Skeletal muscle satellite cell (primary cell): ENCODE measurements around the gene CTSW.

ENCODE experiments used
- H3K27me3 ChIP-seq: 2 replicates; pipeline ENCODE4 v1.7.0; 2013; ENCODE audit warnings: low read length; ENCODE audit not compliant: control insufficient read depth, insufficient read depth
- H3K36me3 ChIP-seq: 2 replicates; pipeline ENCODE4 v1.7.0; 2013; ENCODE audit warnings: mild to moderate bottlenecking, control low read depth, low read length; ENCODE audit not compliant: insufficient read depth
- H3K4me1 ChIP-seq: 2 replicates; pipeline ENCODE4 v1.7.0; 2013; ENCODE audit warnings: low read length; ENCODE audit not compliant: control insufficient read depth, insufficient read depth
- H3K4me2 ChIP-seq: 2 replicates; pipeline ENCODE4 v1.7.0; 2013; ENCODE audit warnings: mild to moderate bottlenecking, low read length
- H3K4me3 ChIP-seq: 2 replicates; pipeline ENCODE4 v1.7.0; 2013; ENCODE audit warnings: low read length
- H3K9ac ChIP-seq: 2 replicates; pipeline ENCODE4 v1.7.0; 2013; ENCODE audit warnings: mild to moderate bottlenecking, low read depth, low read length, moderate library complexity
- H3K9me3 ChIP-seq: replicated peaks from 2 replicates; pipeline ENCODE4 v1.7.0; 2013; ENCODE audit warnings: mild to moderate bottlenecking, control low read depth, low read length

CTSW gene

DNA sequence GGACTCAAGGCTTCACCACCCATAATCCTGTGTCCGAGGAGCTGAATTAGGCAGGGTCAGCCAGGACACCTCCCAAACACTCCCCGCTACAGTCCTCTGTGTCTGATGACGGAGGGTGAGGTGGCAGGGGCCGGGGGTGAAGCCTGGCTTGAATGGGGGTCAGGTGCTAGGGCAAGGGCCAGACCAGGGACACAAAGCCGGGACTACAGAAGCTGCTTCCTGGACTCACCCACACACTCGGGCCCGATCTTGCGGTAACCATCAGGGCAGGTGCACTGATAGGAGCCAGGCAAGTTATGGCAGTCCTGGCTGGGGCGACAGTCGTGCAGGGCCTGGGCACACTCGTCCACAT is 9.4 kb upstream of the CTSW start:
- peaks cover 56% of the 10 kb centered on the region for H3K36me3 ChIP-seq
- no peaks in the 10 kb centered on the region for H3K9me3 ChIP-seq
- H3K4me2 ChIP-seq: peak overlapping the region; percentile 93
- H3K9ac ChIP-seq: peak overlapping the region; percentile 92
- no peak overlapping the region for H3K4me3 ChIP-seq
- H3K4me1 ChIP-seq: peaks cover 26% of the 10 kb centered on the region
- no peaks in the 10 kb centered on the region for H3K27me3 ChIP-seq

DNA sequence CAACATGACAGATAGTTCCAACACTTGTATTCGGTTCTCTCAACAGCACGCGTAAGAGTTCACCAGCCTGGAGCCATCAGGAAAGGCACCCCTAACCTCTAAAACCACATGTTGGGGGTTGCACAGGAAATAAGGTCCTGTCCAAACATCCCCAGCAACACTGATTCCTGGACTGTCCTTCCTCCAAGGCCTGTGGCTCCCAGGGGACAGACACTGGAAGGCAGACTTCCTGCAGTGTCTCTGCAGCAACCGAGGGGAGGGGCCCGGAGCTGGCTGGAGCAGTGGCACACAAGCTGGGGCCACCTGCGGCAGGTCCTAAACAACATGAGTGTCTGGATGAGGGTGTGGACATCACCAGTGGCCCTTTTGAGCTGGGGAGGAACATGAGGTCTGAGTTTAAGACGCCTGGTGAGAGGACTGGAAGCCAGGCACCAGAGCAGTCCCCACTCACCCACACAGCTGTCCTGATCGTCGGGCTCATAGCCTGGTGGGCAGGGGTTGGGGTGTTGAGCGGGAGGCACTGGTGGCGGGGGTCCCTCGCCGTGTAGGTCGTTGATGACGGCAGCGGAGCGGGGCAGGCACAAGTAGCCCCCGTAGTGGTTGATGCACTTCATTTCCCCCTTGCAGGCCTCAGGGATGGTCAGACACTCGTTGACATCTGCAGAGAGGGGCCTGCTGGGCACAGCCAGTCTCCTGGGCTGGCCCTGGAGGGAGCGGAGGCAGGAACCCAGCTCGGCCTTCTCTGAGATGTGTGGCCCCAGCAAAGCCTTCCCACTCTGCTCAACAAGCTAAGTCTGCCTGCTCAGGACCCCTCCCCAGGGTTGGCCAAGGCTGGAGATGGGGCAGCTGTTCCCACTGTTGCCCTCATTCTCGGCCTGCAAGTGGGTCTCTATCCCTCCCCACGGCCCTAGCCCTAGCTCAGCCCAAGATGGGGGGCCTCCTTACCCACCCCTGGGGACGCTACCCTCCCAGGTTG is 8.6 kb upstream of the CTSW start:
- H3K27me3 ChIP-seq: no peaks in the 10 kb centered on the region
- H3K9me3 ChIP-seq: no peaks in the 10 kb centered on the region
- H3K36me3 ChIP-seq: peaks cover 49% of the 10 kb centered on the region
- H3K4me2 ChIP-seq: peak overlapping the region; percentile 93
- peaks cover 26% of the 10 kb centered on the region for H3K4me1 ChIP-seq
- peak overlapping the region; percentile 81 for H3K4me3 ChIP-seq
- peak overlapping the region; percentile 92 for H3K9ac ChIP-seq

DNA sequence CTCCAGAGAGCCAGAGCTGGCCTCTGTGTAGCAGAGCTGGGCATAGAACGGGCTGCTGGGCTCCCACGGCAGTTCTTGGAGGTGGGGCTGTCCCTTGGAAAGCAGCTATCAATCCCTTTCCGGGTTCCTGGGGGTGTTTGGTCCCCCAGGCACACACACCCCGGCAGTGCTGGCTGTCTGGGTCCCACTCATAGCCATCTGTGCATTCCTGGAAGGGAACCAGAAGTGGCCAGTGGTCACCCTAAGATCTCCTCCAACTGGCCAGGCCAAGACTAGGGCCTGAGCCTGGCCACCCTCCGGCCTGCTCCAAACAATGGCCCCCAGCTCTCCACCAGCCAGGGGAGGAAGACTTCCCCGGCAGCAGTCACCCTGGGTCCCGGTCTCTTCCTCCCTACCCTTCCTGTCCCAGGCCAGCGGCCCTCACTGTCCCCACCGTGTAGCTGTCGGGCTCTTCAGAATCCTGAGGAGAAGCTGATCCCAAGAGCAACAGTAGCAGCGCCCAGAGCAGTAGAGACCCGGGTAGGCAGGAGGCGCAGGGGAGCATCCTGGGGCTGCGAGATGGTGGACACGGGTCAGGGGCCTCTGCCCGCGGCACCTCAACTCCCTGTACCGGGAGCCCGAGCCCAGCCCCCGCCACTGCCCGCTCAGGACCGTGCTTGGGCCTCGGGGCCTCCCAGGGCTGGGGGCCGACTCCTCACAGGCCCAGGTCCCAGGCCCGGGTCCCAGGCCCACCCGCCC is 7.7 kb upstream of the CTSW start:
- peaks cover 43% of the 10 kb centered on the region for H3K36me3 ChIP-seq
- H3K9ac ChIP-seq: peak overlapping the region; percentile 92
- no peaks in the 10 kb centered on the region for H3K9me3 ChIP-seq
- H3K4me1 ChIP-seq: peaks cover 26% of the 10 kb centered on the region
- peak overlapping the region; percentile 93 for H3K4me2 ChIP-seq
- no peaks in the 10 kb centered on the region for H3K27me3 ChIP-seq
- peak overlapping the region; percentile 81 for H3K4me3 ChIP-seq

- H3K4me2 ChIP-seq: peak within 1 kb of the TSS; percentile 93
- peaks cover 35% of the 10 kb centered on the region for H3K36me3 ChIP-seq
- peak within 1 kb of the TSS; percentile 92 for H3K9ac ChIP-seq
- no peaks in the 10 kb centered on the region for H3K9me3 ChIP-seq
- H3K27me3 ChIP-seq: no peaks in the 10 kb centered on the region
- H3K4me1 ChIP-seq: peaks cover 26% of the 10 kb centered on the region
- H3K4me3 ChIP-seq: peak within 1 kb of the TSS; percentile 81
Observed at GRCh38 chr11:65872586-65873317, 6.9 kb upstream of the CTSW start, which contains the start of gene EFEMP2. Gene EFEMP2 (minus strand): TSS chr11:65872800. CDS start chr11:65872354, 446 bp downstream.

DNA sequence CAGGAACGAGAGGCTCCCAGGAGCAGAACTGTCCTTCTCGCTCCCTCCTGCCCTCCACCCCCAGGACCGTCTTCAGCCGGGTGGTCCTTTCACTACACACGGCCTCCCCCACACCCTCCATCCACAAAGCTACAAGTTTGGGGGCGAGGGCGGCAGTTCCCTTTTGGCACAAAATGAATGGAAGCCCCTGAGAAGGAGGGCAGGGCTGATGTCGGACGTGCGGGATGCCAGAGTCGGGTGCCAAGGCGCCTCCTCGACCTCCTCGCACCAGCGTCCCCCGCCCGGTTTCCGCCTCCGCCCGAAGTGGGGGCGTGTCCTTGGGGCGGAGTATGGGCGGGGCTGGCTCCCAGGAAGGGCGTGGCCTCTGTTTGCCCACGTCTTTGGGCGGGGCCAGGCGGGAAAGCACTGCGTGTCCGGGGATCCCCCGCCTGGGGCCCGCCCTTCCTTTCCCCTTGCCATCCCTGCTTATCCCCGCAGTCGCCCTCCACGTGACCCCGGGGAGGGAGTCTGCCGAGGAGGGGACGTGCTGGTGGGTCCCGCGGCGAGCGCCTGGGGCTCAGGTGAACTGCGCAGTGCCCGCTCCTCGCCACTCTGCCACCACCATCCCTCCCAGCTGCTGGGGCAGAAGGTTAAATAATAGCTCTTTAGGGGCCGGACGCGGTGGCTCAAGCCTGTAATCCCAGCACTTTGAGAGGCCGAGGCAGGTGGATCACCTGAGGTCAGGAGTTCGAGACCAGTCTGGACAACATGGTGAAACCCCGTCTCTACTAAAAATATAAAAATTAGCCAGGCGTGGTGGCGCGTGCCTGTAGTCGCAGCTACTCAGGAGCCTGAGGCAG is 6.1 kb upstream of the CTSW start:
- peak overlapping the region; percentile 81 for H3K4me3 ChIP-seq
- peaks cover 26% of the 10 kb centered on the region for H3K4me1 ChIP-seq
- peaks cover 27% of the 10 kb centered on the region for H3K36me3 ChIP-seq
- H3K27me3 ChIP-seq: no peaks in the 10 kb centered on the region
- peak overlapping the region; percentile 92 for H3K9ac ChIP-seq
- H3K4me2 ChIP-seq: peak overlapping the region; percentile 93
- no peaks in the 10 kb centered on the region for H3K9me3 ChIP-seq

- Histone ChIP-seq H3K4me1 (peaks cover 14% of the 10 kb centered on the region), H3K4me2 (no peak overlapping the region), H3K4me3 (no peak overlapping the region), H3K27me3 (no peaks in the 10 kb centered on the region), H3K9ac (no peak overlapping the region), H3K9me3 (no peaks in the 10 kb centered on the region), H3K36me3 (peaks cover 35% of the 10 kb centered on the region)
Observed at GRCh38 chr11:65880027-65880426, 390 bp downstream of the CTSW start.

- Histone ChIP-seq H3K36me3 (peaks cover 44% of the 10 kb centered on the region), H3K9me3 (no peaks in the 10 kb centered on the region), H3K4me3 (no peak overlapping the region), H3K9ac (no peak overlapping the region), H3K27me3 (no peaks in the 10 kb centered on the region), H3K4me2 (no peak overlapping the region), H3K4me1 (peaks cover 14% of the 10 kb centered on the region)
Observed at GRCh38 chr11:65880844-65881421, 1.3 kb downstream of the CTSW start.

- H3K9me3 ChIP-seq: no peaks in the 10 kb centered on the region
Observed at GRCh38 chr11:65882120-65883057, 2.8 kb downstream of the CTSW start.

DNA sequence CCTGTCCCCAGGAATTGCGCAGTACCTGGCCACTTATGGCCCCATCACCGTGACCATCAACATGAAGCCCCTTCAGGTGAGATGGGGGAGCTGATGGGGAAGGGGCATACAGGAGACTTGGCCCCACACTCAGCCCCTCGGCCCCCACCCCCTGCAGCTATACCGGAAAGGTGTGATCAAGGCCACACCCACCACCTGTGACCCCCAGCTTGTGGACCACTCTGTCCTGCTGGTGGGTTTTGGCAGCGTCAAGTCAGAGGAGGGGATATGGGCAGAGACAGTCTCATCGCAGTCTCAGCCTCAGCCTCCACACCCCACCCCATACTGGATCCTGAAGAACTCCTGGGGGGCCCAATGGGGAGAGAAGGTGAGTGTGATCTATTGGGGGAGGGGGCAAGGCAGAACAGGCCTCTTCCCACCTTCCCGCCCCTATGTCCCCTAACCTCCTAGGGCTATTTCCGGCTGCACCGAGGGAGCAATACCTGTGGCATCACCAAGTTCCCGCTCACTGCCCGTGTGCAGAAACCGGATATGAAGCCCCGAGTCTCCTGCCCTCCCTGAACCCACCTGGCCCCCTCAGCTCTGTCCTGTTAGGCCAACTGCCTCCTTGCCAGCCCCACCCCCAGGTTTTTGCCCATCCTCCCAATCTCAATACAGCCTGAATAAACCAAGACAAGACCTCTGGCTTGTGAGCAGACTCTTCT is 3.6 kb downstream of the CTSW start:
- Histone ChIP-seq H3K27me3 (no peaks in the 10 kb centered on the region), H3K36me3 (peaks cover 47% of the 10 kb centered on the region), H3K9me3 (no peaks in the 10 kb centered on the region), H3K4me2 (no peak overlapping the region), H3K4me1 (peaks cover 28% of the 10 kb centered on the region), H3K9ac (no peak overlapping the region), H3K4me3 (no peak overlapping the region)

More at GRCh38 chr11:65882120-65883057, 2.8 kb downstream of the CTSW start:
- H3K4me3 ChIP-seq: no peak overlapping the region
- peaks cover 25% of the 10 kb centered on the region for H3K4me1 ChIP-seq
- H3K9ac ChIP-seq: no peak overlapping the region
- H3K36me3 ChIP-seq: peaks cover 47% of the 10 kb centered on the region
- no peak overlapping the region for H3K4me2 ChIP-seq
- H3K27me3 ChIP-seq: no peaks in the 10 kb centered on the region
